ENCODE data around the gene CLEC2B.

DNA sequence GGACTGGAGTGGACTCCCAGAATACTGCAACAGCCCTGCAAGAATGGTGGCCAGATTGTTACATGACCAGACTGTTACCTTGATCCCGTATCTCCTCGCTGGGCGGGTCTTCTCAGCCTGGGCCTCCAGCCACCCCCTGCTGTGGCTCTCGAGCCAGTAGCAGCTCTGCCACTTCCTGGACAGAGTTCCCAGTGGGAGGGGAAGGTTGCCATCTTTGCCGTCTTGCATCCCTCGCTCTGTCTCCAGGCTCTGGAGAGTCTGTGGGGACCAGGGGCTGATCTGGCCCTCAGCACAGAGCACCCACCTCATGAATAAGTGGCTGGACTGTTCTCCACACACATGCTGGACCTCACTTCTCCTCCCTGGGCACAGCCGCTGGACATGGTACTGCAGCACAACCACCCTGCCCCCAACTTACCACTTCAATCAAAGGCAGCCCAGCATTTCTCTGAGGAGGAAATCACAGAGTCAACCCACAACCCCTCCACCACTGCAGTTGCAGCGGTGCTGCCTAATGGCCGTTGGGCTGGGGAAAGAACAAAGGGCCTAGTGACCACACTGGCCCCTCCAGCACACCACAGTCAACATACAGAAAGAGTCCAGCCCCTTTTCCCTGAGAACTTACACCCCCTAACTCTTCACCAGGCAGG is 48.7 kb downstream of the CLEC2B start:
- TF ChIP-seq POLR2A (IDR thresholded peaks at IDR 0.05), result no peak
- TF ChIP-seq, protein P1, sequence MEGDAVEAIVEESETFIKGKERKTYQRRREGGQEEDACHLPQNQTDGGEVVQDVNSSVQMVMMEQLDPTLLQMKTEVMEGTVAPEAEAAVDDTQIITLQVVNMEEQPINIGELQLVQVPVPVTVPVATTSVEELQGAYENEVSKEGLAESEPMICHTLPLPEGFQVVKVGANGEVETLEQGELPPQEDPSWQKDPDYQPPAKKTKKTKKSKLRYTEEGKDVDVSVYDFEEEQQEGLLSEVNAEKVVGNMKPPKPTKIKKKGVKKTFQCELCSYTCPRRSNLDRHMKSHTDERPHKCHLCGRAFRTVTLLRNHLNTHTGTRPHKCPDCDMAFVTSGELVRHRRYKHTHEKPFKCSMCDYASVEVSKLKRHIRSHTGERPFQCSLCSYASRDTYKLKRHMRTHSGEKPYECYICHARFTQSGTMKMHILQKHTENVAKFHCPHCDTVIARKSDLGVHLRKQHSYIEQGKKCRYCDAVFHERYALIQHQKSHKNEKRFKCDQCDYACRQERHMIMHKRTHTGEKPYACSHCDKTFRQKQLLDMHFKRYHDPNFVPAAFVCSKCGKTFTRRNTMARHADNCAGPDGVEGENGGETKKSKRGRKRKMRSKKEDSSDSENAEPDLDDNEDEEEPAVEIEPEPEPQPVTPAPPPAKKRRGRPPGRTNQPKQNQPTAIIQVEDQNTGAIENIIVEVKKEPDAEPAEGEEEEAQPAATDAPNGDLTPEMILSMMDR (IDR thresholded peaks at IDR 0.05 in 4 of 5, conservative IDR thresholded peaks at IDR 0.05 in 1 of 5), result no peak

Data from gastrocnemius medialis (tissue), 4 donors.